ENCODE results near the gene CD22. TPM values are rescaled to one million over a fixed set of nuclear protein-coding genes. Genes with fewer than 3 reads are reported as not detected.

Gene CD22
- total RNA-seq, 6 donors from 2014 or later: 8.8 to 36.7 (median 24.7) TPM

GRCh38 chr19:35292421-35293362 is 36.3 kb upstream of the CD22 start:
- TF ChIP-seq POLR2A (IDR thresholded peaks at IDR 0.05): no peak
- TF ChIP-seq EP300 (IDR thresholded peaks at IDR 0.05): no peak
- TF ChIP-seq POLR2AphosphoS5 (IDR thresholded peaks at IDR 0.05): no peak
- TF ChIP-seq, protein P1, sequence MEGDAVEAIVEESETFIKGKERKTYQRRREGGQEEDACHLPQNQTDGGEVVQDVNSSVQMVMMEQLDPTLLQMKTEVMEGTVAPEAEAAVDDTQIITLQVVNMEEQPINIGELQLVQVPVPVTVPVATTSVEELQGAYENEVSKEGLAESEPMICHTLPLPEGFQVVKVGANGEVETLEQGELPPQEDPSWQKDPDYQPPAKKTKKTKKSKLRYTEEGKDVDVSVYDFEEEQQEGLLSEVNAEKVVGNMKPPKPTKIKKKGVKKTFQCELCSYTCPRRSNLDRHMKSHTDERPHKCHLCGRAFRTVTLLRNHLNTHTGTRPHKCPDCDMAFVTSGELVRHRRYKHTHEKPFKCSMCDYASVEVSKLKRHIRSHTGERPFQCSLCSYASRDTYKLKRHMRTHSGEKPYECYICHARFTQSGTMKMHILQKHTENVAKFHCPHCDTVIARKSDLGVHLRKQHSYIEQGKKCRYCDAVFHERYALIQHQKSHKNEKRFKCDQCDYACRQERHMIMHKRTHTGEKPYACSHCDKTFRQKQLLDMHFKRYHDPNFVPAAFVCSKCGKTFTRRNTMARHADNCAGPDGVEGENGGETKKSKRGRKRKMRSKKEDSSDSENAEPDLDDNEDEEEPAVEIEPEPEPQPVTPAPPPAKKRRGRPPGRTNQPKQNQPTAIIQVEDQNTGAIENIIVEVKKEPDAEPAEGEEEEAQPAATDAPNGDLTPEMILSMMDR (IDR thresholded peaks at IDR 0.05): no peak
- no peaks in the 10 kb centered on the region for H3K27me3 ChIP-seq
- H3K9me3 ChIP-seq: no peaks in the 10 kb centered on the region
- DNase-seq (no peak), ATAC-seq (ENCODE audit: low FRiP score in 2 of 2) (peak in 1 of 2 donors; percentile 4)
- H3K4me1 ChIP-seq: no peaks in the 10 kb centered on the region
- no peaks in the 10 kb centered on the region for H3K36me3 ChIP-seq
- H3K4me3 ChIP-seq: no peak overlapping the region
- H3K27ac ChIP-seq: no peak overlapping the region
- 81 to 83% methylated on average over 16 to 23 of the region's 23 CpGs for WGBS, 2 donors

- DNase-seq: no peak
- H3K4me1 ChIP-seq: no peaks in the 10 kb centered on the region
- WGBS, 2 donors: 34 to 49% methylated on average over 5 to 6 of the region's 7 CpGs
- TF ChIP-seq, protein P1 (IDR thresholded peaks at IDR 0.05): no peak
- TF ChIP-seq POLR2AphosphoS5 (IDR thresholded peaks at IDR 0.05) (no peak), POLR2A (IDR thresholded peaks at IDR 0.05) (no peak), EP300 (IDR thresholded peaks at IDR 0.05) (no peak)
- no peak overlapping the region for H3K4me3 ChIP-seq
- no peaks in the 10 kb centered on the region for H3K27me3 ChIP-seq
- ATAC-seq (ENCODE audit: low FRiP score in 2 of 2): no peak
- no peaks in the 10 kb centered on the region for H3K9me3 ChIP-seq
- no peaks in the 10 kb centered on the region for H3K36me3 ChIP-seq
- no peak overlapping the region for H3K27ac ChIP-seq
These were observed 35.6 kb upstream of the CD22 start for GRCh38 chr19:35293363-35293739.

DNA sequence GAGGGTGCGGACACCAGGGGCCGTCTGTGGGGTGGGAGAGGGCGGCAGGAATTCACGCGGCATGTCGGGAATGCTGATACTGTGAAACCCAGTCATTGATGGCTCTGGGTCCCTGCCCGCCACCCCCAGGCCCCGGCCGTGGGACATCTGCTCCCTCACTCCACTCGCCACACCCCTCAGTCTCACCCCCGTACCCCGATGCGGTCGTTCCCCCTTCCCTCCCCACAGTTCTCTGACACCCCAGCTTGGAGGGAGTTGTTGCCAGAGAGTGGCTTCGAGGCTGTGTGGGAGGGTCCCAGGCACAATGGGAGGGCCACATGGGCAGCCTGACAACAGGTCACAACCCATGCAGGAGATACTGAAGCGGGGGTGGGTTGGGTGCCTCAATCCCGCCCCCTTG is 35.2 kb upstream of the CD22 start:
- Histone ChIP-seq H3K9me3 (no peaks in the 10 kb centered on the region), H3K4me1 (no peaks in the 10 kb centered on the region), H3K27ac (no peak overlapping the region), H3K36me3 (no peaks in the 10 kb centered on the region), H3K4me3 (no peak overlapping the region), H3K27me3 (no peaks in the 10 kb centered on the region)
- TF ChIP-seq POLR2A (IDR thresholded peaks at IDR 0.05) (no peak), POLR2AphosphoS5 (IDR thresholded peaks at IDR 0.05) (no peak), EP300 (IDR thresholded peaks at IDR 0.05) (no peak)
- TF ChIP-seq, protein P1 (IDR thresholded peaks at IDR 0.05): no peak
- WGBS, 2 donors: 69 to 75% methylated on average over 15 to 17 of the region's 17 CpGs
- ATAC-seq (ENCODE audit: low FRiP score in 2 of 2) (no peak), DNase-seq (peak in 1 of 2 donors; percentile 71)

GRCh38 chr19:35294328-35294727 is 34.7 kb upstream of the CD22 start:
- Histone ChIP-seq H3K9me3 (no peaks in the 10 kb centered on the region), H3K36me3 (no peaks in the 10 kb centered on the region), H3K4me3 (no peak overlapping the region), H3K4me1 (no peaks in the 10 kb centered on the region), H3K27ac (no peak overlapping the region), H3K27me3 (no peaks in the 10 kb centered on the region)
- ATAC-seq (ENCODE audit: low FRiP score in 2 of 2) (no peak), DNase-seq (no peak)
- TF ChIP-seq POLR2A (IDR thresholded peaks at IDR 0.05): no peak
- no peak for TF ChIP-seq POLR2AphosphoS5 (IDR thresholded peaks at IDR 0.05)
- TF ChIP-seq, protein P1 (IDR thresholded peaks at IDR 0.05): no peak
- WGBS, 2 donors: 79 to 86% methylated on average over 2 to 3 of the region's 3 CpGs

Data from upper lobe of left lung (tissue), 6 donors.